K562 (cell line): ENCODE data around the gene NCOA4. TPM values are rescaled to one million over a fixed set of nuclear protein-coding genes. Genes with fewer than 3 reads are reported as not detected.

Experiments used
- ARID2 ChIP-seq: fragments of 450-650 bp; IDR thresholded peaks from 2 replicates; pipeline ENCODE4 v1.6.1; 2017; ENCODE audit warnings: antibody characterized with exemption, mild to moderate bottlenecking
- ATF1 ChIP-seq, 2 experiments: fragments of 450-650 bp in 1 of 2; IDR thresholded peaks; 2 replicates each; pipeline ENCODE4 v1.6.1; 2016; ENCODE audit warnings: missing compliant biosample characterization in 1 of 2, missing genetic modification characterization in 1 of 2
- CBFA2T2 ChIP-seq: fragments of 450-650 bp; conservative IDR thresholded peaks from 2 replicates; pipeline ENCODE4 v1.6.1; 2017; ENCODE audit warnings: mild to moderate bottlenecking
- CBFA2T3 ChIP-seq: fragments of 450-650 bp; IDR thresholded peaks from 2 replicates; pipeline ENCODE4 v1.6.1; 2017
- CC2D1A ChIP-seq: fragments of 450-650 bp; IDR thresholded peaks from 2 replicates; pipeline ENCODE4 v1.6.1; 2017; ENCODE audit warnings: mild to moderate bottlenecking
- GABPA ChIP-seq: fragments of 200-800 bp; sonication (Bioruptor generic); conservative IDR thresholded peaks from 2 replicates; pipeline ENCODE4 v1.6.1; 2016; ENCODE audit warnings: low read depth, missing genetic modification characterization, missing compliant biosample characterization
- HOXB6 ChIP-seq: fragments of 250-450 bp; sonication (Bioruptor Pico); IDR thresholded peaks from 2 replicates; pipeline ENCODE4 v1.5.1; 2022; ENCODE audit warnings: mild to moderate bottlenecking, borderline replicate concordance
- ILF3 ChIP-seq: fragments of 450-650 bp; IDR thresholded peaks from 2 replicates; pipeline ENCODE4 v1.6.1; 2018; ENCODE audit warnings: antibody characterized with exemption, mild to moderate bottlenecking, moderate library complexity, borderline replicate concordance
- MCM3 ChIP-seq: fragments of 450-650 bp; IDR thresholded peaks from 2 replicates; pipeline ENCODE4 v1.6.1; 2016
- NBN ChIP-seq: fragments of 450-650 bp; IDR thresholded peaks from 2 replicates; pipeline ENCODE4 v1.6.1; 2016; ENCODE audit warnings: low read depth, mild to moderate bottlenecking
- NEUROD1 ChIP-seq: fragments of 150-350 bp; IDR thresholded peaks from 2 replicates; pipeline ENCODE4 v1.6.1; 2014; ENCODE audit warnings: borderline replicate concordance, low read length, low read depth; ENCODE audit not compliant: partially characterized antibody
- NFE2 ChIP-seq: IDR thresholded peaks from 2 replicates; pipeline ENCODE4 v1.6.1; 2014; ENCODE audit warnings: antibody characterized with exemption, low read depth
- NFIX ChIP-seq: fragments of 250-450 bp; sonication (Bioruptor Pico); IDR thresholded peaks from 2 replicates; pipeline ENCODE4 v1.4.0; 2020; ENCODE audit warnings: low read depth, mild to moderate bottlenecking, moderate library complexity
- PTBP1 ChIP-seq: fragments of 200-400 bp; formaldehyde crosslinking; IDR thresholded peaks from 2 replicates; pipeline ENCODE4 v1.6.1; 2017; ENCODE audit warnings: low read depth, low read length
- SRF ChIP-seq, 2 experiments: fragments of 250-450, 450-650 bp in 1 of 2; sonication (Bioruptor Pico) in 1 of 2; sonication (generic) in 1 of 2; formaldehyde crosslinking; IDR thresholded peaks; 2 replicates each; pipeline versions ENCODE4 v1.5.0 to v1.5.1; 2020 to 2022; ENCODE audit warnings: mild to moderate bottlenecking in 1 of 2, missing genetic modification reagents in 1 of 2
- ZNF347 ChIP-seq: fragments of 450-650 bp; formaldehyde crosslinking; IDR thresholded peaks from 2 replicates; pipeline ENCODE4 v1.4.0; 2020; ENCODE audit warnings: low read depth, mild to moderate bottlenecking, moderate library complexity
- ZZZ3 ChIP-seq: fragments of 450-650 bp; IDR thresholded peaks from 2 replicates; pipeline ENCODE4 v1.6.1; 2016; ENCODE audit warnings: antibody characterized with exemption, mild to moderate bottlenecking, moderate library complexity
- polyA plus RNA-seq, 8 experiments: library from polyadenylated mRNA; depleted of rRNA in 4 of 8; stranded (reverse) in 5 of 8; unstranded in 3 of 8; fragments of >200 nt; fragmentation: Nextera tagmentation in 2 of 8; fragmentation: Illumina TruSeq in 1 of 8; extraction: Ambion mirVana in 2 of 8; extraction: Trizol in 1 of 8; gene quantifications; 2 replicates each; pipeline versions ENCODE4 v1.2.1 to v1.2.3, GENCODE V29; 2011 to 2014; ENCODE audit warnings: inconsistent platforms in 1 of 8, missing spikeins in 1 of 8
- total RNA-seq, 7 experiments: library from RNA; depleted of rRNA in 6 of 7; stranded (reverse); fragments of >200 nt in 6 of 7; fragmentation: Illumina TruSeq in 2 of 7; extraction: Trizol in 2 of 7; gene quantifications; 2 replicates each; pipeline versions ENCODE4 v1.2.1 to v1.2.3, GENCODE V29; 2011 to 2021; ENCODE audit warnings: low replicate concordance in 1 of 7
- TF ChIP-seq, protein P1 (sequence below): sonication (generic); formaldehyde crosslinking; IDR thresholded peaks from 2 replicates; pipeline ENCODE4 v1.8.1; 2023; ENCODE audit warnings: mild to moderate bottlenecking, missing genetic modification reagents
- TF ChIP-seq, protein P2 (sequence below), 3 experiments: fragments of 200-800 bp in 1 of 3; fragments of 250-450 bp in 1 of 3; fragments of 450-650 bp in 1 of 3; sonication (Bioruptor Pico) in 1 of 3; sonication (Bioruptor generic) in 1 of 3; formaldehyde crosslinking in 1 of 3; IDR thresholded peaks; 2 replicates each; pipeline versions ENCODE4 v1.6.1 to v1.8.0; 2016 to 2022; ENCODE audit warnings: mild to moderate bottlenecking in 2 of 3, missing genetic modification characterization in 2 of 3, missing compliant biosample characterization in 1 of 3, moderate library complexity in 1 of 3
- TF ChIP-seq, protein P3 (sequence below): fragments of 450-650 bp; formaldehyde crosslinking; IDR thresholded peaks from 2 replicates; pipeline ENCODE4 v1.4.0; 2022; ENCODE audit warnings: missing genetic modification characterization
- TF ChIP-seq, protein P4 (sequence below): fragments of 250-450 bp; sonication (Bioruptor Pico); IDR thresholded peaks from 2 replicates; pipeline ENCODE4 v1.4.0; 2020; ENCODE audit warnings: borderline replicate concordance

Gene NCOA4
- total and polyA plus RNA-seq, 9 of the 15 experiments (the other 6 are each of a cell fraction or from before 2014, with no cell fraction given) = 89.8 to 283 (median 181) TPM

DNA sequence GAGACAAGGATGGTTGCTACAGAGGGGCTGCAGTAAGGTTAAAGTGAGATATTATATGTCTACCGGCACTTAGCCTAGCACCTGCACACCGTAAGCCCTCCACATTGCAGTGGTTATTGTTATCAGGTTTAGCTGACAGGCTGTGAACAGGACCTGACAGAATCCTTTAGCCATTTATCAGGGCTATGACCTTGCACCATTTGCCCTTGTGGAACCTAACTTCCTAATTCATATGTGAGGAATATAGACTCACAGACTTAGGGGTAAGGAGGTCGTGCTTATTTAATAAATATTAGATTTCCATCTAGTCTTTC is 10.1 kb downstream of the NCOA4 start (continued):
- TF ChIP-seq MCM3 (no peak), ARID2 (no peak), CC2D1A (no peak), HOXB6 (CRISPR knock-in tag) (no peak), ZZZ3 (no peak), NBN (peak; percentile 27; the same call in 1 of the 2 replicates), ZNF347 (CRISPR knock-in tag) (no peak), NFIX (CRISPR knock-in tag) (no peak), CBFA2T2 (peak; percentile 71), PTBP1 (no peak), ATF1 (CRISPR knock-in tag; IDR thresholded peaks at IDR 0.05) (no peak), ATF1 (tag; IDR thresholded peaks at IDR 0.05) (no peak), NFE2 (peak; percentile 56), NEUROD1 (no peak), CBFA2T3 (peak; percentile 81), GABPA (tag) (no peak), ILF3 (no peak), SRF (CRISPR knock-in tag; IDR thresholded peaks at IDR 0.05) (no peak)
- TF ChIP-seq, protein P1, sequence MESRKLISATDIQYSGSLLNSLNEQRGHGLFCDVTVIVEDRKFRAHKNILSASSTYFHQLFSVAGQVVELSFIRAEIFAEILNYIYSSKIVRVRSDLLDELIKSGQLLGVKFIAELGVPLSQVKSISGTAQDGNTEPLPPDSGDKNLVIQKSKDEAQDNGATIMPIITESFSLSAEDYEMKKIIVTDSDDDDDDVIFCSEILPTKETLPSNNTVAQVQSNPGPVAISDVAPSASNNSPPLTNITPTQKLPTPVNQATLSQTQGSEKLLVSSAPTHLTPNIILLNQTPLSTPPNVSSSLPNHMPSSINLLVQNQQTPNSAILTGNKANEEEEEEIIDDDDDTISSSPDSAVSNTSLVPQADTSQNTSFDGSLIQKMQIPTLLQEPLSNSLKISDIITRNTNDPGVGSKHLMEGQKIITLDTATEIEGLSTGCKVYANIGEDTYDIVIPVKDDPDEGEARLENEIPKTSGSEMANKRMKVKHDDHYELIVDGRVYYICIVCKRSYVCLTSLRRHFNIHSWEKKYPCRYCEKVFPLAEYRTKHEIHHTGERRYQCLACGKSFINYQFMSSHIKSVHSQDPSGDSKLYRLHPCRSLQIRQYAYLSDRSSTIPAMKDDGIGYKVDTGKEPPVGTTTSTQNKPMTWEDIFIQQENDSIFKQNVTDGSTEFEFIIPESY (CRISPR knock-in tag) = no peak
- TF ChIP-seq, protein P2, sequence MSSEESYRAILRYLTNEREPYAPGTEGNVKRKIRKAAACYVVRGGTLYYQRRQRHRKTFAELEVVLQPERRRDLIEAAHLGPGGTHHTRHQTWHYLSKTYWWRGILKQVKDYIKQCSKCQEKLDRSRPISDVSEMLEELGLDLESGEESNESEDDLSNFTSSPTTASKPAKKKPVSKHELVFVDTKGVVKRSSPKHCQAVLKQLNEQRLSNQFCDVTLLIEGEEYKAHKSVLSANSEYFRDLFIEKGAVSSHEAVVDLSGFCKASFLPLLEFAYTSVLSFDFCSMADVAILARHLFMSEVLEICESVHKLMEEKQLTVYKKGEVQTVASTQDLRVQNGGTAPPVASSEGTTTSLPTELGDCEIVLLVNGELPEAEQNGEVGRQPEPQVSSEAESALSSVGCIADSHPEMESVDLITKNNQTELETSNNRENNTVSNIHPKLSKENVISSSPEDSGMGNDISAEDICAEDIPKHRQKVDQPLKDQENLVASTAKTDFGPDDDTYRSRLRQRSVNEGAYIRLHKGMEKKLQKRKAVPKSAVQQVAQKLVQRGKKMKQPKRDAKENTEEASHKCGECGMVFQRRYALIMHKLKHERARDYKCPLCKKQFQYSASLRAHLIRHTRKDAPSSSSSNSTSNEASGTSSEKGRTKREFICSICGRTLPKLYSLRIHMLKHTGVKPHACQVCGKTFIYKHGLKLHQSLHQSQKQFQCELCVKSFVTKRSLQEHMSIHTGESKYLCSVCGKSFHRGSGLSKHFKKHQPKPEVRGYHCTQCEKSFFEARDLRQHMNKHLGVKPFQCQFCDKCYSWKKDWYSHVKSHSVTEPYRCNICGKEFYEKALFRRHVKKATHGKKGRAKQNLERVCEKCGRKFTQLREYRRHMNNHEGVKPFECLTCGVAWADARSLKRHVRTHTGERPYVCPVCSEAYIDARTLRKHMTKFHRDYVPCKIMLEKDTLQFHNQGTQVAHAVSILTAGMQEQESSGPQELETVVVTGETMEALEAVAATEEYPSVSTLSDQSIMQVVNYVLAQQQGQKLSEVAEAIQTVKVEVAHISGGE (CRISPR knock-in tag; IDR thresholded peaks at IDR 0.05) = 0 out of 6 replicates have a peak, but pooled peaks of 1 of the 3 experiments have one; percentile 11
- TF ChIP-seq, protein P3, sequence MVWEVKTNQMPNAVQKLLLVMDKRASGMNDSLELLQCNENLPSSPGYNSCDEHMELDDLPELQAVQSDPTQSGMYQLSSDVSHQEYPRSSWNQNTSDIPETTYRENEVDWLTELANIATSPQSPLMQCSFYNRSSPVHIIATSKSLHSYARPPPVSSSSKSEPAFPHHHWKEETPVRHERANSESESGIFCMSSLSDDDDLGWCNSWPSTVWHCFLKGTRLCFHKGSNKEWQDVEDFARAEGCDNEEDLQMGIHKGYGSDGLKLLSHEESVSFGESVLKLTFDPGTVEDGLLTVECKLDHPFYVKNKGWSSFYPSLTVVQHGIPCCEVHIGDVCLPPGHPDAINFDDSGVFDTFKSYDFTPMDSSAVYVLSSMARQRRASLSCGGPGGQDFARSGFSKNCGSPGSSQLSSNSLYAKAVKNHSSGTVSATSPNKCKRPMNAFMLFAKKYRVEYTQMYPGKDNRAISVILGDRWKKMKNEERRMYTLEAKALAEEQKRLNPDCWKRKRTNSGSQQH (CRISPR knock-in tag) = no peak
- TF ChIP-seq, protein P4, sequence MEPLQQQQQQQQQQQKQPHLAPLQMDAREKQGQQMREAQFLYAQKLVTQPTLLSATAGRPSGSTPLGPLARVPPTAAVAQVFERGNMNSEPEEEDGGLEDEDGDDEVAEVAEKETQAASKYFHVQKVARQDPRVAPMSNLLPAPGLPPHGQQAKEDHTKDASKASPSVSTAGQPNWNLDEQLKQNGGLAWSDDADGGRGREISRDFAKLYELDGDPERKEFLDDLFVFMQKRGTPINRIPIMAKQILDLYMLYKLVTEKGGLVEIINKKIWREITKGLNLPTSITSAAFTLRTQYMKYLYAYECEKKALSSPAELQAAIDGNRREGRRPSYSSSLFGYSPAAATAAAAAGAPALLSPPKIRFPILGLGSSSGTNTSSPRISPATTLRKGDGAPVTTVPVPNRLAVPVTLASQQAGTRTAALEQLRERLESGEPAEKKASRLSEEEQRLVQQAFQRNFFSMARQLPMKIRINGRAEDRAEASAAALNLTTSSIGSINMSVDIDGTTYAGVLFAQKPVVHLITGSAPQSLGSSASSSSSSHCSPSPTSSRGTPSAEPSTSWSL (CRISPR knock-in tag) = no peak
